Pancreas (tissue), 10 donors: ENCODE data around the gene SGMS1. TPM values are rescaled to one million over a fixed set of nuclear protein-coding genes. Genes with fewer than 3 reads are reported as not detected.
A peak's percentile ranks its signal among the peaks of the same experiment; 100 is the strongest.
"Not testable (repeated sequence)": the region's sequence is repeated elsewhere in the genome, so short reads cannot be mapped to it uniquely, and the experiment has no call there.

Source experiments
- ATAC-seq, 4 donors: fragments of 200-7000 bp; cut with Tn5 transposase; one replicate each; pipeline versions ENCODE4 v1.8.0 to v1.9.1; 2020; ENCODE audit warnings: mild to moderate bottlenecking in 4 of 4, moderate library complexity in 4 of 4
- DNase-seq, 6 donors: peaks; one replicate each; pipeline ENCODE4 v3.0.0-alpha.2; 2020
- FAIRE-seq: peaks from 2 replicates; lab custom pipeline; 2012; peaks lifted over from hg19 to GRCh38; lab: Jason Lieb, UNC
- H3K27ac ChIP-seq, 4 donors: fragments of 200-600 bp; sonication (generic); 1 replicate in 3 of 4; 2 replicates in 1 of 4; pipeline versions ENCODE4 v1.5.0 to v1.8.0; 2020
- H3K27me3 ChIP-seq, 4 donors: fragments of 200-600 bp; one replicate each; pipeline ENCODE4 v1.8.0; 2021
- H3K36me3 ChIP-seq, 3 donors: fragments of 200-600 bp; sonication (generic) in 1 of 3; one replicate each; pipeline versions ENCODE4 v1.5.0 to v1.8.0; 2020 to 2021
- H3K4me1 ChIP-seq, 3 donors: fragments of 200-600 bp; one replicate each; pipeline ENCODE4 v1.8.0; 2021
- H3K4me3 ChIP-seq, 4 donors: fragments of 200-600 bp; sonication (generic) in 2 of 4; one replicate each; pipeline versions ENCODE4 v1.5.0 to v1.8.0; 2020 to 2021
- H3K9me3 ChIP-seq, 4 donors: fragments of 200-600 bp; one replicate each; pipeline ENCODE4 v1.8.0; 2021
- WGBS, 2 donors: extraction: QIAGEN DNeasy Blood & Tissue Kit; methylation state at CpG; one replicate each; pipeline ENCODE4 v1.1.7; 2013; 5-methylcytosine and 5-hydroxymethylcytosine counted together
- intact Hi-C, 3 donors: fragments of 100-400 bp; cut with DNase I; formaldehyde crosslinking; loops; one replicate each; pipeline versions ENCODE4 v1.11.1 to v1.14.2; 2022
- polyA plus RNA-seq, 2 donors: library from polyadenylated mRNA; stranded (reverse); fragments of 200-250 nt; gene quantifications; one replicate each; pipeline ENCODE4 v1.2.3, GENCODE V29; 2013
- total RNA-seq, 6 donors: library from RNA; stranded (reverse); fragmentation: NEBNext Ultra II Directional in 4 of 6; extraction: Animal tissue kit (Norgen Biotek cat#: 25700) in 4 of 6; gene quantifications; one replicate each; pipeline versions ENCODE4 v1.2.1 to v1.2.4, GENCODE V29; 2021 to 2023
- TF ChIP-seq, protein P1 (sequence below), 4 donors: fragments of 200-600 bp; sonication (generic) in 3 of 4; IDR thresholded peaks; one replicate each; pipeline versions ENCODE4 v1.5.0 to v1.8.0; 2021; ENCODE audit warnings: antibody characterized with exemption in 4 of 4
- donor health status: healthy with polysubstance abuse.
- donor health status: DM: no; HTN: no; CAD: no; lungs with moderate emphysema.
- donor health status: DM: no; HTN: no; CAD: no.
- donor health status: control.
- donor health status: control.
- donor health status: Bipolar disorder and iron deficiency.
- donor health status: DM: yes; HTN: yes; CAD: no.
- donor health status: DM: no; HTN: no; CAD: no.
- donor health status: DM: no; HTN: no; CAD: no.
- donor health status: DM: yes; HTN: yes; CAD: no.

The SGMS1 gene
- total and polyA plus RNA-seq, 8 donors: 4.8 to 21.6 (median 13.2) TPM

DNA sequence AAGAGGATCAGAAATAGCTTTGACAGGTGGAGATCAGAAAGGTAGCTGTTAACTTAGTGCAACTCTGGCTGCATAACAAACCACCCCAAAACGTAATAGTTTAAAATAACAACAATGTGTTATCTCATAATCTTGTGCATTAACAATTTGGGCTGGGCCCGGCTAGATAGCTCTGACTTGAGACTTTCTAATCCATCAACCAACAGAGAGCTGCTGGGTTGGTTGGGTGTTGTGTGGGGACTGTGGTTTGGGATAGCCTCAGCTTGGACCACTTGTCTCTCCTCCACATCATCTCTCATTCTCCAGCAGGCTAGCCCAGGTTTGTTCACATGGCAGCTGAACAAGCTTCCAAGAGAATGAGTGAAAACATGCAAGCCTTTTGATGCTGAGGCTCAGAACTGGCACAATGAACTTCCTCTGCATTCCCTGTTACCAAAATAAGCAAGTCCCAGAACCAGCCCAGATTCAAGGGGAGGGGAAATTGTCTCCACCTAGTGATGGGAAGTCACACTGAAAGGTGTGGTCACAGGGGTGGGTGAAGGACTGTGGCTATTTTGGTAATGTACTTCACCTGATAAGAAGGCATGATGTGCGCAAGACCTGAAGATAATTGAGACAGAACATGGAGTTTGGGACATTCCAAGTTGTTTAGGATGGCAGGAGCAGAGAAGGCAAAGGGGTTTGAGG is 352.0 kb downstream of the SGMS1 start:
- TF ChIP-seq, protein P1, sequence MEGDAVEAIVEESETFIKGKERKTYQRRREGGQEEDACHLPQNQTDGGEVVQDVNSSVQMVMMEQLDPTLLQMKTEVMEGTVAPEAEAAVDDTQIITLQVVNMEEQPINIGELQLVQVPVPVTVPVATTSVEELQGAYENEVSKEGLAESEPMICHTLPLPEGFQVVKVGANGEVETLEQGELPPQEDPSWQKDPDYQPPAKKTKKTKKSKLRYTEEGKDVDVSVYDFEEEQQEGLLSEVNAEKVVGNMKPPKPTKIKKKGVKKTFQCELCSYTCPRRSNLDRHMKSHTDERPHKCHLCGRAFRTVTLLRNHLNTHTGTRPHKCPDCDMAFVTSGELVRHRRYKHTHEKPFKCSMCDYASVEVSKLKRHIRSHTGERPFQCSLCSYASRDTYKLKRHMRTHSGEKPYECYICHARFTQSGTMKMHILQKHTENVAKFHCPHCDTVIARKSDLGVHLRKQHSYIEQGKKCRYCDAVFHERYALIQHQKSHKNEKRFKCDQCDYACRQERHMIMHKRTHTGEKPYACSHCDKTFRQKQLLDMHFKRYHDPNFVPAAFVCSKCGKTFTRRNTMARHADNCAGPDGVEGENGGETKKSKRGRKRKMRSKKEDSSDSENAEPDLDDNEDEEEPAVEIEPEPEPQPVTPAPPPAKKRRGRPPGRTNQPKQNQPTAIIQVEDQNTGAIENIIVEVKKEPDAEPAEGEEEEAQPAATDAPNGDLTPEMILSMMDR (IDR thresholded peaks at IDR 0.05): no peak
- Histone ChIP-seq H3K36me3 (no peaks in the 10 kb centered on the region), H3K27ac (no peak overlapping the region), H3K27me3 (no peaks in the 10 kb centered on the region), H3K4me1 (no peaks in the 10 kb centered on the region), H3K4me3 (no peak overlapping the region), H3K9me3 (no peaks in the 10 kb centered on the region)
- 82% methylated on average over 3 of the region's 3 CpGs for WGBS, 2 donors
- intact Hi-C loops: no loop called here
- DNase-seq (no peak), FAIRE-seq (no peak), ATAC-seq (no peak)

DNA sequence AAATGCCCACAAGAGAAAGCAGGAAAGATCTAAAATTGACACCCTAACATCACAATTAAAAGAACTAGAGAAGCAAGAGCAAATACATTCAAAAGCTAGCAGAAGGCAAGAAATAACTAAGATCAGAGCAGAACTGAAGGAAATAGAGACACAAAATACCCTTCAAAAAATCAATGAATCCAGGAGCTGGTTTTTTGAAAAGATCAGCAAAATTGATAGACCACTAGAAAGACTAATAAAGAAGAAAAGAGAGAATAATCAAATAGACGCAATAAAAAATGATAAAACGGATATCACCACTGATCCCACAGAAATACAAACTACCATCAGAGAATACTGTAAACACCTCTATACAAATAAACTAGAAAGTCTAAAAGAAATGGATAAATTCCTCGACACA is 355.9 kb downstream of the SGMS1 start:
- WGBS, 2 donors: 83 to 89% methylated on average over 3 of the region's 3 CpGs
- DNase-seq, ATAC-seq, H3K4me3 ChIP-seq, H3K27ac ChIP-seq, H3K4me1 ChIP-seq, H3K36me3 ChIP-seq, H3K9me3 ChIP-seq, FAIRE-seq, intact Hi-C loops, H3K27me3 ChIP-seq: not testable (repeated sequence)

DNA sequence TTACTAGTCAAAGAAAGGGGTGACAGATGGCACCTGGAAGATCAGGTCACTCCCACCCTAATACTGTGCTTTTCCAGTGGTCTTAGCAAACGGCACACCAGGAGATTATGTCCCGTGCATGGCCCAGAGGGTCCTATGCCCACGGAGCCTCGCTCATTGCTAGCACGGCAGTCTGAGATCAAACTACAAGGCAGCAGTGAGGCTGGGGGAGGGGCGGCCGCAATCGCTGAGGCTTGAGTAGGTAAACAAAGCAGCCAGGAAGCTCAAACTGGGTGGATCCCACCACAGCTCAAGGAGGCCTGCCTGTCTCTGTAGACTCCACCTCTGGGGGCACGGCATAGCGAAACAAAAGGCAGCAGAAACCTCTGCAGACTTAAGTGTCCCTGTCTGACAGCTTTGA is 361.1 kb downstream of the SGMS1 start:
- 84 to 87% methylated on average over 10 of the region's 10 CpGs for WGBS, 2 donors
- not testable (repeated sequence) for FAIRE-seq
- DNase-seq: peak in 1 of 6 donors; percentile 31

DNA sequence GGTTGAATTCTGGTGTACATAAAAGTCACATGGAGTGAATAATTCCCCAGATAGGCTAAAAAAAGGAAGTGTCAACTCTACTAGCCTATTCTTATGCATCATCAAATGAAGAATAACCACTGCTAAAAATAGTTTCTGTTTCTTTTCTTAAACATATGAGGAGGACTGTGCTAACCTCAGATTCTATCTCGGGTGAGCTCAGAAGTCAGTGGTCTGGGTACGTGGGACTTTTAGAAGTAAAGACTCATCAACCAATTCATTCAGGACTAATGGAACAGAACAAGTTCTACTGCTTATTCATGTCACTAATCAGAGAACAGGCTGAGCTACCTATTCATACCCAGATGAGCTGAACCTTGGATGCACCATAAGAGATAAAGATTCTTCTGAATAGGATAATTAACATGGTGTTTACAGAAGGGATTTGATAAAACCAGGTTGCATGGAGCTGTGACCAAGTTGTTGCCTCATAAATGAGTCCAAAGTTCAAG is 362.9 kb downstream of the SGMS1 start:
- peak in 1 of 4 donors; percentile 24 for ATAC-seq
- no peaks in the 10 kb centered on the region for H3K4me1 ChIP-seq
- H3K4me3 ChIP-seq: no peak overlapping the region
- WGBS, 2 donors: 40 to 69% methylated on average over 2 of the region's 2 CpGs
- DNase-seq: no peak
- no peaks in the 10 kb centered on the region for H3K9me3 ChIP-seq
- H3K27ac ChIP-seq: no peak overlapping the region
- TF ChIP-seq, protein P1 (IDR thresholded peaks at IDR 0.05): no peak
- H3K27me3 ChIP-seq: no peaks in the 10 kb centered on the region
- H3K36me3 ChIP-seq: no peaks in the 10 kb centered on the region
- FAIRE-seq: no peak
- intact Hi-C loops: no loop called here

More for the DNA sequence above, 361.1 kb downstream of the SGMS1 start:
- H3K36me3 ChIP-seq, ATAC-seq, H3K4me3 ChIP-seq, H3K4me1 ChIP-seq, H3K27ac ChIP-seq, H3K9me3 ChIP-seq, intact Hi-C loops, H3K27me3 ChIP-seq: not testable (repeated sequence)

Other genes starting within 250 kb of the SGMS1 start
- 1 to 10 TPM; 1.4 to 3.0 (median 2.2) TPM for gene ASAH2B, start 116.0 kb upstream of the SGMS1 start, total RNA-seq
- gene ASAH2B, start 116.0 kb upstream of the SGMS1 start, polyA plus RNA-seq: 1 to 10 TPM; 1.5 to 3.9 TPM